A673 (cell line): ENCODE data around the gene ITGBL1.

Source experiments
- EZH2 ChIP-seq: fragments of 200-600 bp; sonication (generic); IDR thresholded peaks from 2 replicates; pipeline ENCODE4 v1.6.1; 2017; ENCODE audit warnings: borderline replicate concordance, low read depth, mild to moderate bottlenecking, mixed read lengths, antibody characterized with exemption, low read length; ENCODE audit not compliant: poor library complexity, severe bottlenecking
- TF ChIP-seq, protein P1 (sequence below): fragments of 300-800, 200-600 bp; sonication (generic); conservative IDR thresholded peaks from 2 replicates; pipeline ENCODE4 v1.5.1; 2017; ENCODE audit warnings: low read depth, mild to moderate bottlenecking, antibody characterized with exemption, low read length, moderate library complexity, mixed read lengths

GRCh38 chr13:101521371-101521770, 68.9 kb downstream of the ITGBL1 start:
- TF ChIP-seq, protein P1, sequence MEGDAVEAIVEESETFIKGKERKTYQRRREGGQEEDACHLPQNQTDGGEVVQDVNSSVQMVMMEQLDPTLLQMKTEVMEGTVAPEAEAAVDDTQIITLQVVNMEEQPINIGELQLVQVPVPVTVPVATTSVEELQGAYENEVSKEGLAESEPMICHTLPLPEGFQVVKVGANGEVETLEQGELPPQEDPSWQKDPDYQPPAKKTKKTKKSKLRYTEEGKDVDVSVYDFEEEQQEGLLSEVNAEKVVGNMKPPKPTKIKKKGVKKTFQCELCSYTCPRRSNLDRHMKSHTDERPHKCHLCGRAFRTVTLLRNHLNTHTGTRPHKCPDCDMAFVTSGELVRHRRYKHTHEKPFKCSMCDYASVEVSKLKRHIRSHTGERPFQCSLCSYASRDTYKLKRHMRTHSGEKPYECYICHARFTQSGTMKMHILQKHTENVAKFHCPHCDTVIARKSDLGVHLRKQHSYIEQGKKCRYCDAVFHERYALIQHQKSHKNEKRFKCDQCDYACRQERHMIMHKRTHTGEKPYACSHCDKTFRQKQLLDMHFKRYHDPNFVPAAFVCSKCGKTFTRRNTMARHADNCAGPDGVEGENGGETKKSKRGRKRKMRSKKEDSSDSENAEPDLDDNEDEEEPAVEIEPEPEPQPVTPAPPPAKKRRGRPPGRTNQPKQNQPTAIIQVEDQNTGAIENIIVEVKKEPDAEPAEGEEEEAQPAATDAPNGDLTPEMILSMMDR = no peak
- TF ChIP-seq EZH2 = no peak
